Fibroblast of lung (primary cell): ENCODE results near the gene BOD1L2.

ENCODE experiments used
- EZH2 ChIP-seq: IDR thresholded peaks from 2 replicates; pipeline ENCODE4 v1.5.1; 2012; ENCODE audit warnings: low read length, control low read depth, mild to moderate bottlenecking; ENCODE audit errors: missing control alignments
- TF ChIP-seq, protein P1 (sequence below), 2 donors: IDR thresholded peaks in 1 of 2; conservative IDR thresholded peaks in 1 of 2; 1 replicate in 1 of 2; 2 replicates in 1 of 2; pipeline ENCODE4 v1.5.1; 2011 to 2012; ENCODE audit warnings: low read length in 2 of 2, control low read depth in 1 of 2, inconsistent platforms in 1 of 2, low read depth in 1 of 2, mild to moderate bottlenecking in 1 of 2

DNA sequence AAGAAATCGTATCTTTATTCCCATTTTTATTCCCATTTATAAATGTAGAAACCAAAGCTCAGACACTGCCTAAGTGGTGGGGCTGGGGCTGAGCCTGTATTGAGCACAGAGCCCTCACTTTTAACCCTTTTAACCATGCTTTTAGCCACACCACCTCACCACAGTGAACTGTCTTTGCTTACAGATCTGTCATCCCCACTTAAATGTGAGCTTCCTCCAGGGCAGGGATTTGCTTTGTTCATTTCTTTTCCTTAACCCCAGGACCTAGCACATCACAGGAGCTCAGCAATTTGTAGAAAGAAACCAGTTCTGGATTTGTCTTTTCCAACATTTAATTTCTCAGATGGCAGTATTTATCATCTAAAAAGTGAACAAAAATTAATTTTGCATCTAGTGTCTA, 2.2 kb downstream of the BOD1L2 start:
- TF ChIP-seq, protein P1, sequence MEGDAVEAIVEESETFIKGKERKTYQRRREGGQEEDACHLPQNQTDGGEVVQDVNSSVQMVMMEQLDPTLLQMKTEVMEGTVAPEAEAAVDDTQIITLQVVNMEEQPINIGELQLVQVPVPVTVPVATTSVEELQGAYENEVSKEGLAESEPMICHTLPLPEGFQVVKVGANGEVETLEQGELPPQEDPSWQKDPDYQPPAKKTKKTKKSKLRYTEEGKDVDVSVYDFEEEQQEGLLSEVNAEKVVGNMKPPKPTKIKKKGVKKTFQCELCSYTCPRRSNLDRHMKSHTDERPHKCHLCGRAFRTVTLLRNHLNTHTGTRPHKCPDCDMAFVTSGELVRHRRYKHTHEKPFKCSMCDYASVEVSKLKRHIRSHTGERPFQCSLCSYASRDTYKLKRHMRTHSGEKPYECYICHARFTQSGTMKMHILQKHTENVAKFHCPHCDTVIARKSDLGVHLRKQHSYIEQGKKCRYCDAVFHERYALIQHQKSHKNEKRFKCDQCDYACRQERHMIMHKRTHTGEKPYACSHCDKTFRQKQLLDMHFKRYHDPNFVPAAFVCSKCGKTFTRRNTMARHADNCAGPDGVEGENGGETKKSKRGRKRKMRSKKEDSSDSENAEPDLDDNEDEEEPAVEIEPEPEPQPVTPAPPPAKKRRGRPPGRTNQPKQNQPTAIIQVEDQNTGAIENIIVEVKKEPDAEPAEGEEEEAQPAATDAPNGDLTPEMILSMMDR (conservative IDR thresholded peaks at IDR 0.05 in 1 of 2, IDR thresholded peaks at IDR 0.05 in 1 of 2; ENCODE audit: low read depth in 1 of 2, low read length in 2 of 2): no peak
- no peak for TF ChIP-seq EZH2
